Measurements from ENCODE around the gene IRF7. TPM values are rescaled to one million over a fixed set of nuclear protein-coding genes. Genes with fewer than 3 reads are reported as not detected.
"Not testable (repeated sequence)": the region's sequence is repeated elsewhere in the genome, so short reads cannot be mapped to it uniquely, and the experiment has no call there.

IRF7 gene
- total RNA-seq, 6 experiments from 2014 or later: 27.3 to 72.8 (median 47.7) TPM

DNA sequence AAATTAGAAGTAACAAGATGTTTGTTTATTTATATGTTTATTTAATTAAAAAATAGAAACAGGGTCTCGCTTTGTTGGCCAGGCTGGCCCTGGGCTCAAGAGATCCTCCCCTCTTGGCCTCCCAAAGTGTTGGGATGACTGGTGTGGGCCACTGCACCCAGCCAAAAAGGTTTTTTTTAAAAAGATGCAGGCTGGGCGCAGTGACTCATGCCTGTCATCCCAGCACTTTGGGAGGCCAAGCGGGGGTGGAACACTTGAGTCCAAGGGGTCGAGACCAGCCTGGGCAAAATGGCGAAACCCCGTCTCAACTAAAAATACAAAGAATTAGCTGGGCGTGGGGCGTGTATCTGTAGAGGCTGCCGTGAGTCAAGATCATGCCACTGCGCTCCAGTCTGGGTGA lies 34.7 kb upstream of the IRF7 start:
- peaks cover 0 to 4% (median 0%) of the 10 kb centered on the region in 4 donors for H3K36me3 ChIP-seq
- TF ChIP-seq, protein P1, sequence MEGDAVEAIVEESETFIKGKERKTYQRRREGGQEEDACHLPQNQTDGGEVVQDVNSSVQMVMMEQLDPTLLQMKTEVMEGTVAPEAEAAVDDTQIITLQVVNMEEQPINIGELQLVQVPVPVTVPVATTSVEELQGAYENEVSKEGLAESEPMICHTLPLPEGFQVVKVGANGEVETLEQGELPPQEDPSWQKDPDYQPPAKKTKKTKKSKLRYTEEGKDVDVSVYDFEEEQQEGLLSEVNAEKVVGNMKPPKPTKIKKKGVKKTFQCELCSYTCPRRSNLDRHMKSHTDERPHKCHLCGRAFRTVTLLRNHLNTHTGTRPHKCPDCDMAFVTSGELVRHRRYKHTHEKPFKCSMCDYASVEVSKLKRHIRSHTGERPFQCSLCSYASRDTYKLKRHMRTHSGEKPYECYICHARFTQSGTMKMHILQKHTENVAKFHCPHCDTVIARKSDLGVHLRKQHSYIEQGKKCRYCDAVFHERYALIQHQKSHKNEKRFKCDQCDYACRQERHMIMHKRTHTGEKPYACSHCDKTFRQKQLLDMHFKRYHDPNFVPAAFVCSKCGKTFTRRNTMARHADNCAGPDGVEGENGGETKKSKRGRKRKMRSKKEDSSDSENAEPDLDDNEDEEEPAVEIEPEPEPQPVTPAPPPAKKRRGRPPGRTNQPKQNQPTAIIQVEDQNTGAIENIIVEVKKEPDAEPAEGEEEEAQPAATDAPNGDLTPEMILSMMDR (IDR thresholded peaks at IDR 0.05): no peak
- TF ChIP-seq POLR2A (IDR thresholded peaks at IDR 0.05): no peak
- ATAC-seq (no peak), DNase-seq (no peak)
- intact Hi-C loops (cut with DNase I): no loop called here
- no peak overlapping the region for H3K27ac ChIP-seq
- H3K4me3 ChIP-seq: no peak overlapping the region
- no peaks in the 10 kb centered on the region for H3K9me3 ChIP-seq
- peaks cover 0 to 32% (median 13%) of the 10 kb centered on the region in 4 donors for H3K4me1 ChIP-seq
- 97% methylated on average over 10 of the region's 10 CpGs for WGBS (ENCODE audit: insufficient coverage, low coverage, low lambda C conversion rate, missing lambda C conversion rate)
- no peaks in the 10 kb centered on the region for H3K27me3 ChIP-seq

DNA sequence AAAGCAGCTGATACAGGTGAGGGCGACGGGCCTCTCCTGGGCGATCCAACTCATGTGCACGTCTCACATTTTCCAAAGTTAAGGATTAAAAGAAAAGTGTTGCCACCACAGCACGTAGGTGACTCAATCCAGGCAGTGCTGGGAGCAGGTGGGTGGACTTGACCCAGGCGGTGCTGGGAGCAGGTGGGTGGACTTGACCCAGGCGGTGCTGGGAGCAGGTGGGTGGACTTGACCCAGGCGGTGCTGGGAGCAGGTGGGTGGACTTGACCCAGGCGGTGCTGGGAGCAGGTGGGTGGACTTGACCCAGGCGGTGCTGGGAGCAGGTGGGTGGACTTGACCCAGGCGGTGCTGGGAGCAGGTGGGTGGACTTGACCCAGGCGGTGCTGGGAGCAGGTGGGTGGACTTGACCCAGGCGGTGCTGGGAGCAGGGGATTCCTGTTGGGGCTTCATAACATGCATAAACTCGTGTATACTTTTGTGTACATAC lies 32.0 kb upstream of the IRF7 start:
- H3K9me3 ChIP-seq; intact Hi-C loops (cut with DNase I); H3K27me3 ChIP-seq; H3K36me3 ChIP-seq: not testable (repeated sequence)
- peak; percentile 22 for TF ChIP-seq POLR2A (IDR thresholded peaks at IDR 0.05)
- H3K27ac ChIP-seq: peak overlapping the region; percentile 9 to 59 (median 52)
- peaks cover 0 to 14% (median 5%) of the 10 kb centered on the region in 4 donors for H3K4me1 ChIP-seq
- peak; percentile 67 to 74 (median 70) for ATAC-seq
- WGBS (ENCODE audit: insufficient coverage, low coverage, low lambda C conversion rate, missing lambda C conversion rate): 42% methylated on average over 5 of the region's 14 CpGs
- DNase-seq: peak; percentile 61 to 80 (median 80)
- H3K4me3 ChIP-seq: peak overlapping the region in 1 of 3 donors; percentile 32

DNA sequence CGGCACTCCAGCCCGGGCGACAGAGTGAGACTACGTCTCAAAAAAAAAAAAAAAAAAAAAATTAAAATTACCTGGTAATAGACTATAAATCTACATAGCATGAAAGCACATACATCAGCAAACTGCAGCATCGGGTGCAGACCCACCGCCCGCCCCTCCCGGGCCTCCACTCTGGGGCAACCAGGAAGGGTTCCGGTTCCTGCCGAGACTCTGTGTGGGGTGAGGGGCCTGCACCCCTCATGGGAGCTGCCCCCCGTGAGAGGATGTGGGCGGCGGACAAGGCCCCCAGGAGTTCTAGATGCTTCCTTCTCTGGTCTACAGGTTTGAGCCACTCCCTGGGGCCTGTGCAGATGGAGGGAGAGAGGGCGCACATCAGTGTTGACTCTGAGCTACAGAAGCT lies 30.5 kb upstream of the IRF7 start:
- H3K27ac ChIP-seq: no peak overlapping the region
- peaks cover 0 to under 1% (median 0%) of the 10 kb centered on the region in 4 donors for H3K36me3 ChIP-seq
- WGBS (ENCODE audit: insufficient coverage, low coverage, low lambda C conversion rate, missing lambda C conversion rate): 67% methylated on average over 3 of the region's 14 CpGs
- intact Hi-C loops (cut with DNase I): no loop called here
- H3K9me3 ChIP-seq: no peaks in the 10 kb centered on the region
- ATAC-seq (no peak), DNase-seq (no peak)
- H3K4me3 ChIP-seq: no peak overlapping the region
- H3K4me1 ChIP-seq: peaks cover 0 to 14% (median 5%) of the 10 kb centered on the region in 4 donors
- H3K27me3 ChIP-seq: no peaks in the 10 kb centered on the region
- TF ChIP-seq, protein P1 (IDR thresholded peaks at IDR 0.05): no peak

DNA sequence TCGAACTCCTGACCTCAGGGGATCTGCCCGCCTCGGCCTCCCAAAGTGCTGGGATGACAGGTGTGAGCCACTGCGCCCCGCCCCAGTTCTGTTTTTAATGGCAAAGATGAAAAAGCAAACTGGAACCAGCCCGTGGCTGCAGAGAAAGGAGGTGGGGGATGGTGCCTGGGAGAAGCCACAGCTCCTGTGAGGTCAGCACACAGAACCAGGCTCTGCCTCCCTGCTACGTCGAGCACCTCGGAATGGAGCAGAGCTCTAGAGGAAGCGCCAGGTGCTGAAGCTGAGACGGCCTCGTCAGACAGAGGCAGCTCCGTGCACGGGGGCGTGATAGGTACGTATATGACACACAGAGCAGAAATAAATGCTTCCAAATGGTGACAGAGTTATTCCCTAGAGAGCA lies 29.8 kb upstream of the IRF7 start:
- Histone ChIP-seq H3K9me3 (no peaks in the 10 kb centered on the region), H3K4me3 (no peak overlapping the region), H3K27ac (no peak overlapping the region), H3K27me3 (no peaks in the 10 kb centered on the region), H3K36me3 (no peaks in the 10 kb centered on the region), H3K4me1 (peaks cover 0 to 14% (median 5%) of the 10 kb centered on the region in 4 donors)
- ATAC-seq (no peak), DNase-seq (no peak)
- intact Hi-C loops (cut with DNase I): no loop called here
- WGBS (ENCODE audit: insufficient coverage, low coverage, low lambda C conversion rate, missing lambda C conversion rate): 73% methylated on average over 9 of the region's 16 CpGs
- no peak for TF ChIP-seq POLR2A (IDR thresholded peaks at IDR 0.05)

DNA sequence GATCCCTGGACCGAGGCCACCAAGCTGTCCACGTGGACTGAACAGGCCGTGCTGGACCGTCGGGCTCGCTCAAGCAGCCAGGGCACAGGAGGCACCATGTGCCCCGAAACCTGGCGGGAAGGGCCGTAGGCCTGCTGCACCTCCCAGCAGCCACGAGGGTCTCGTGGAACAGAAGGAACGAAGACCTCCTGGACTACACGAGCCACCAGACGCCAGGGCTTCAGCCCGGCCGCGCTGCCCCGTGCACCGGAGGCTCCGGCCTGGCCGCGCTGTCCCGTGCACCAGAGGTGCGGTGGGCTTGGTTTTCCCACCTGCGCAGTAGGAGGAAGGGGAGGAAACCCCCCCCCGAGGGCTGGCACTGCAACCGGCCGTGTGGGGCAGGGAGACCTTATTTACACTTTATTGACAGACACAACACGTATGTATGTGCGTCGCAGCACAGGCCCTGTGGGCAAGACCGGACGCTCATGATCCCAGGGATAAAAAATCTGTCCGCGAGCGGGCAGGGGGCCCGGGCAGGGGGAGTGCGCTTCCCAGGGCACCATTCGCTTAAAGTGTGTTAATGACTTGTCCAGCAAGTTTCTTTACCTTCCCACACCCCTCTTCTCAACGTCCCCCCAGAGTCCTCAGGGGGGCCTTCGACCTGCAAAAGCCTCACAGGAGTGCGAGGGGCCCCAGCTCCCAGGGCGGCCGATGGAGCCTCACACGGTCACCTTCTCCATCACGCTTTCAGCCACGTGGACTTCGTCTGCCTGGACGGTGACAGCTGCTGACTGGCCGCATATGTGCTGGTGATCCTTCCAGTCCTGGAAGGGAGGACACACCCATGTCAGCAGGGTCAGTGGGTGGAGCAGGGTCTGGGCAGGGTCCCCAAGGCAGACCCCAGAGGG lies 28.3 kb upstream of the IRF7 start:
- Histone ChIP-seq H3K4me1 (peaks cover 0 to 14% (median 5%) of the 10 kb centered on the region in 4 donors), H3K9me3 (no peaks in the 10 kb centered on the region), H3K36me3 (no peaks in the 10 kb centered on the region), H3K4me3 (no peak overlapping the region), H3K27ac (no peak overlapping the region), H3K27me3 (no peaks in the 10 kb centered on the region)
- TF ChIP-seq POLR2A (IDR thresholded peaks at IDR 0.05): no peak
- TF ChIP-seq, protein P1 (IDR thresholded peaks at IDR 0.05): no peak
- intact Hi-C loops (cut with DNase I): no loop called here
- no peak for ATAC-seq
- no peak for DNase-seq
- 40% methylated on average over 1 of the region's 50 CpGs for WGBS (ENCODE audit: insufficient coverage, low coverage, low lambda C conversion rate, missing lambda C conversion rate)
